ENCODE data around the gene LAP3.
A peak's percentile ranks its signal among the peaks of the same experiment; 100 is the strongest.

The LAP3 gene

DNA sequence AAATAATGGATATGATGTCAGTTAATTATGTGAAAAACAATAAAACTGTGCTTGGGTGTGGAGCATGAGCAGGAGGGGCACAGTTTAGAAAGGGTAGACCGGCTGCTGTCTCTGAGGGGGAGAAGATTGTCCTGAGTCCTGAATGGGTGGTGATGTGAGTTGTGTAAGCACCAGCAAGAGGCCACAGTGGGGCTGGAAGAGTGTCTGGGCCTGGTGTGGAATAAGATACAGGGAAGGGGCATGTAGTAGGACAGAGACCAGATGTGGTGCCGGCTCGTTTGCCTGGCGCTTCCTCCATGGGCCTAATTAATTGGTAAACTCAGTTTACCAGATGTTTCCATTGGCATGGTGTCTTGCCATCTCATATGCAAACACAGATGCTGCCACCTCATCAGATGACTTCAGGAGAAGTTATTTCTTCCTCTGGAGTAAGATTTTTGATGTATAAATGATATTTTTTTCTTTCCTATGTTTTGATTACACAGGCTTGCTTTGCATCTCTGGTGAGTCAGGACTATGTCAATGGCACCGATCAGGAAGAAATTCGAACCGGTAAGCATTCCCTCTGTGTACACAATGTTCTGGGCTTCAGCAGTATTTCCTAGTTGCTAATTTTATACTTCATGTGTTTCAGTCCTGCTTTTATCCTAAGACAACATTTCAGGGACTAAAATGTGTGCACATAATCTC, 42.6 kb downstream of the LAP3 start:
- no peak for DNase-seq

DNA sequence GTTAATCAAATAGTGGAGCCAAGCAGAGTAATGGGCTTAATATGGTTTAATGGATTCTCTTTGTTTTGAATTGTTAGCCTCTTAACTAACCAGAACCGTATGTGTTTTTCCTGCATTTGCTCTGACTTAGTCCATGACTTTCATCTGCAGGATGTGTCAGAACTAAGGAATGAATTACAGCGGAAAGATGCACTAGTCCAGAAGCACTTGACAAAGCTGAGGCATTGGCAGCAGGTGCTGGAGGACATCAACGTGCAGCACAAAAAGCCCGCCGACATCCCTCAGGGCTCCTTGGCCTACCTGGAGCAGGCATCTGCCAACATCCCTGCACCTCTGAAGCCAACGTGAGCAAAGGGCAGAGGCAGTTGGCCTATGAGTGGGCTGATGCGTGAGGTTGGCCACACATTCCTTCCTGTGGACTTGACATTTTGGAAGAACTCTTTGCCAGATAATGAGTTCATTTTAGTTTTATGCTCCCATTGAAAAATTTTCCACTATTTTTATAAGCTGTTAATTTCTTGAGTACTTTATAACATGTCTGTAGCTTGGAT, 46.5 kb downstream of the LAP3 start:
- no peak for DNase-seq

DNA sequence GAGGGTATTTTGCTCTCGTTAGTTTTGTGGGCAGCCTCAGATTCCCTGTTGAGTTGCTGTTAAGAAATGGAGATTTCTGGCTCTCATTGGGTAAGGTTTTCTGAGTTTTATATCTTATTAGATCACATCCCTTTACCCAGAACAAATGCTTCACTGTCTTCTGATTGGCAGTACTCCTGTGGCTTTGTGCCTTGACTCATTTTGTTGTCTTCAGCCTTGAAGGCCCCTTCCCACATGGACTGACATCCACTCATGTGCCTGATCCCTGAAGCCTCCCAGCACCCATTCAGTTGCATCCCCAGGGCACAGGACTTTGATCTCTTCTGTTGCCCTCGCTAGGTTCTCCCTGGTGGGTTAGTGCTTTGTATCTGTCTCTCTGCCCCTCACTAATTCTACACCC, 47.8 kb downstream of the LAP3 start:
- DNase-seq: no peak

DNA sequence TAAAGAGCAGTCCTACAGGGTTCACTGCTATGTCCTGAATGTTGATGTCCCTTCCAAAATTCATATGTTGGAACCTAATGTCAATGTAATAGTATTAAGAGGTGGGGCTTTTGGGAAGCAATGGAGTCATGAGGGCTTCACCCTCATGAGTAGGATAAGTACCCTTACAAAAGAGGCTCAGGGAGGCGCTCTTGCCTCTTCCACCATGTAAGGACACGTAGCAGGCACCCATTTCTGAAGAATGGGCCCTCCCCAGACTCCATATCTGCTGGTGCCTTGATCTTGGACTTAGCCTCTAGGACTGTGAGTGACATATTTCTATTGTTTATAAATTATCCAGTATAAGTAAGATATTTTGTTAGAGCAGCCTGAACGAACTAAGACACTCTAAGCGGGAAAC, 53.2 kb downstream of the LAP3 start:
- no peak for DNase-seq

DNA sequence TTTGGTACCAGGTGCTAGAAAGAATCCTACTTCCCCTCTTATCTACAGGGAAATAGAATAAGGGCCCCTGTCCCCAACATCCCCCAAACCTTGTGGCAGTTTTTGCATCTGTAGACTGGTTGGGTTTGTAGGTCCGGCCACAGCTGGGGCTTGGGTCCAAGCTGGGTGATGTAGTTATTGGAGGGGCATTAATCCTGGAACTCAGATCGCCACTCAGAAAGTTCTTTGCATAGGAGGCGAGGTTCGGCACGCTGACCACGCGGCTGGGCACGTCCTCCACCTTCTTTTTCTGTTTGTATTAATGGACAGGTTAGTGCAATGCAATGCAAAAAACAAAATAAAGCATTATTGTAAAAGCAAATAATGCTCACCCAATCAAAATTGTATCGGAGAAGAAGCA, 56.6 kb downstream of the LAP3 start:
- DNase-seq: no peak

DNA sequence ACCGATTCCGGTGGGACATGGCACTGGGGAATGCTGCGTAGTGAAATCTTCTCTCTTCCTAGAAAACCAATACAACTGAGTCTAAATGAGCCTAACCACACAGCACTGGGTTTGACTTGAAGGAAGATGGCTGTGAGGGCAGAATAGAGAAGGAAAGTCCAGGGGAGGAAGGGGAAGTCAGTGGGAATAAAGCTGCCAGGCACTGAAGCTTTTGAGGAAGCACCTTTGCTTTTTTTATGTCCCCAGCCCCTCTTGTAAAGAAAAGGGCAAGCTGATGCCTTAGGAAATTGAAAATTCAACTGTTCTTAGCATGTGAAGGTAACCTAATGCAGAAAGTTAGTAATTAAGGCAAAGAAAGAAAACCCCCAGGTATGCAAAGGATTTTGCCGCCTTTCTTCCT, 58.1 kb downstream of the LAP3 start:
- no peak for DNase-seq

- no peak for DNase-seq
These were observed 59.3 kb downstream of the LAP3 start for GRCh38 chr4:17636341-17636695.

- DNase-seq: peak; percentile 17 to 36
These were observed 60.0 kb downstream of the LAP3 start for GRCh38 chr4:17636696-17637622.

GRCh38 chr4:17639136-17639535, 62.1 kb downstream of the LAP3 start:
- no peak for DNase-seq

- no peak for DNase-seq
These were observed 65.4 kb downstream of the LAP3 start for GRCh38 chr4:17642398-17642783.

DNA sequence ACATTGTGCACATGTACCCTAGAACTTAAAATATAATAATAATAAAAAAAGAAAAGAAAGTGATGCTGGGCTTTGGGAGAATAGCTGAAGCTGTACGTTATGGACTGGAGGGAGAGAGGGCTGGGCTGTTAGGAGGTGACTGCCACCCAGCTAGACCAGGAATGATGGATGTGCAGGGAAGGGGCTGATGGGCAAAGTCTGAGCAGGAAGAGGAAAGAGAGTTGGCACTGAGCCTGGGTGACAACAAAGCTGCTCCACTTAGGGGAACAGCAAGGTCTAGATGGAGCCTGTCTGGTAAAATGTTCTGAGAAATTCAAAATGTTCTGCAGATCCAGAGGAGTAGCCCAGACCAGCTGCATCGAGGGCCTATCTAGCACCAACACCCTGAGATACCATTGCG, 69.7 kb downstream of the LAP3 start:
- DNase-seq: peak in 1 of 2 experiments; percentile 19

- DNase-seq: no peak
These were observed 70.3 kb downstream of the LAP3 start for GRCh38 chr4:17647176-17647806.

GRCh38 chr4:17647927-17648326, 70.9 kb downstream of the LAP3 start:
- DNase-seq: no peak

DNA sequence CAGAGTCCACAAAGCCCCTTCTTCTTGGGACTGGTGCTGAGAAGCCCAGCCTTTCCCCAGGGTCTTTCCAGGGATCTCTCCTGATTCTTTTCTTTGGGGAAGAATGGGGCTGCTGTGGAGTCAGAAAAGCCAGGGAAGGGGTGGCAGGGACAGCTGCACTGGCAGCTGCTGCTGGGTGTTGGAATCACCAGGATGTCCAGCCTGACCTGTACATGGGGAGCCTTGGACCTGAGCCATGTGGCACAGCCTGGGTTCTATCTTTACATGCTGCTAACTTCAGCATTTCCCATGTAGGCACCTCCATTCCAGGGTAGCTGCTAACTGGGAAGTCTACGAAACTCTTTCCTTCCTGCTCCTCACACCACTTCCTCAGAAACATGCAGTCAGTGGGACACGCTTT, 73.4 kb downstream of the LAP3 start:
- DNase-seq: no peak

GRCh38 chr4:17654701-17655100, 77.7 kb downstream of the LAP3 start:
- DNase-seq: no peak

GRCh38 chr4:17657090-17657489, 80.1 kb downstream of the LAP3 start:
- DNase-seq: no peak

All from NCI-H2081 (cell line).